Stomach (tissue), 9 donors: Measurements from ENCODE around the gene SLC16A8. TPM values are rescaled to one million over a fixed set of nuclear protein-coding genes. Genes with fewer than 3 reads are reported as not detected.

Experiments used
- DNase-seq, 2 donors: peaks; one replicate each; pipeline versions ENCODE4 v3.0.0 to v3.0.0-alpha.2; 2013 to 2019
- H3K27ac ChIP-seq, 5 donors: fragments of 200-600 bp in 4 of 5; sonication (generic) in 4 of 5; one replicate each; pipeline ENCODE4 v1.5.1; 2013 to 2019; ENCODE audit warnings: mild to moderate bottlenecking in 1 of 5, moderate library complexity in 1 of 5
- H3K27me3 ChIP-seq, 3 donors: fragments of 200-600 bp; sonication (generic); one replicate each; pipeline ENCODE4 v1.5.1; 2017 to 2019; ENCODE audit warnings: mixed run types in 1 of 3
- H3K36me3 ChIP-seq, 4 donors: fragments of 200-600 bp; sonication (generic); 1 replicate in 3 of 4; 2 replicates in 1 of 4; pipeline ENCODE4 v1.5.1; 2016 to 2019
- H3K4me1 ChIP-seq, 4 donors: fragments of 200-600 bp; sonication (generic); one replicate each; pipeline ENCODE4 v1.5.1; 2016 to 2019
- H3K4me3 ChIP-seq, 4 donors: fragments of 200-600 bp; sonication (generic) in 3 of 4; one replicate each; pipeline ENCODE4 v1.5.1; 2016 to 2019; ENCODE audit warnings: mild to moderate bottlenecking in 1 of 4
- H3K9me3 ChIP-seq, 4 donors: fragments of 200-600 bp; sonication (generic); one replicate each; pipeline ENCODE4 v1.5.1; 2016 to 2019
- EP300 ChIP-seq: sonication (generic); formaldehyde crosslinking; IDR thresholded peaks from one replicate; pipeline ENCODE4 v1.6.1; 2017; ENCODE audit warnings: antibody characterized with exemption
- POLR2A ChIP-seq, 4 donors: fragments of 450-650 bp; IDR thresholded peaks; one replicate each; pipeline ENCODE4 v1.6.1; 2016; ENCODE audit warnings: antibody characterized with exemption in 4 of 4, control low read depth in 2 of 4, mild to moderate bottlenecking in 1 of 4, moderate library complexity in 1 of 4
- POLR2AphosphoS5 ChIP-seq, 3 donors: sonication (generic); formaldehyde crosslinking; IDR thresholded peaks; one replicate each; pipeline ENCODE4 v1.6.1; 2016; ENCODE audit warnings: antibody characterized with exemption in 3 of 3
- WGBS, 5 donors: extraction: QIAGEN DNeasy Blood & Tissue Kit in 3 of 5; methylation state at CpG; one replicate each; pipeline versions ENCODE4 v1.1.5 to v1.1.7; 2013 to 2018; 5-methylcytosine and 5-hydroxymethylcytosine counted together
- intact Hi-C: fragments of 100-400 bp; cut with DNase I; formaldehyde crosslinking; loops from one replicate; pipeline ENCODE4 v1.15.1; 2023; ENCODE audit warnings: low total_unique reads
- polyA plus RNA-seq, 3 donors: library from polyadenylated mRNA; stranded (reverse); fragments of 200-250 nt; gene quantifications; one replicate each; pipeline ENCODE4 v1.2.3, GENCODE V29; 2013
- total RNA-seq, 5 donors: library from RNA; depleted of rRNA; stranded (reverse); fragments of >200 nt; gene quantifications; one replicate each; pipeline versions ENCODE4 v1.1.0 to v1.2.3, GENCODE V29; 2014 to 2016
- TF ChIP-seq, protein P1 (sequence below), 7 experiments: fragments of 450-650 bp in 4 of 7; fragments of 200-600 bp in 3 of 7; sonication (generic) in 3 of 7; IDR thresholded peaks; one replicate each; pipeline ENCODE4 v1.5.1; 2016 to 2019; ENCODE audit warnings: antibody characterized with exemption in 7 of 7, control low read depth in 2 of 7, mild to moderate bottlenecking in 1 of 7
- donor health status: healthy with polysubstance abuse.
- donor health status: Bipolar disorder and iron deficiency.
- donor health status: healthy.

SLC16A8 gene
- total and polyA plus RNA-seq, 8 donors: 0.48 TPM; not detected in 7

DNA sequence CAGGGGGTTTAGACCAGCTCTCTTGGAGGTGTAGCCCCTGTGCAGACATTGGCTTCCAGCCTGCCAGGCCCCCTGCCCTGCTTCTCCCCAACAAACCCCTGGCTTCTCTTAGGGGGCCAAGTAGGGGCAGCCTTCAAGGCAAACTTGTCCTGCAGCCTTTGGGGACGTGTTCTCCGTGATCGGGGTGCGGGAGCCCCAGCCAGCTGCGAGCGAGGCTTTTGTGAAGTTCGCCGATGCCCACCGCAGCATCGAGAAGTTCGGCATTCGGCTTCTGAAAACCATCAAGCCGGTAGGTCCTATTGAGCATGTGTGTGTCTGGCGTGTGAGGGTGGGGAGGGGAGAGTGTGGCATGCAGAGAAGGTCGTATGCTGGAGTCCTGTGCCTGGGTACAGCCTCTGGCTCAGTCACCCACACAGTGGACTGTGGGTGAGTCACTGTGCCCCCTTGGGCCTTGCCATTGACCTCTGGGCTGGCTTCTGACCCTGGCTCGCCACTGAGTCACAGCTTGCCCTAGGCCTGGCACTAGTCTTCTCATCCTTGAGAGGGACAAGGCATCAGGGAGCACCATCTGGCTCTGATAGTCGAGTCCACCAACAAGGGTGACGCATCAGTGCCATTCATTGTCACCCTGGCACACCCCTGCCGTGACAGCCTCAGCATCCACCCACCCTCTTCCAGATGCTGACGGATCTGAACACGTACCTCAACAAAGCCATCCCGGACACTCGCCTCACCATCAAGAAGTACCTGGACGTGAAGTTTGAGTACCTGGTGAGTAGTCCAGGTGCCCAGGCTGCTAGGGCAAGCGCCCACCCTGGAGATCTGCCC, 11.4 kb downstream of the SLC16A8 start:
- intact Hi-C loops: no loop called here
- H3K27ac ChIP-seq: no peak overlapping the region
- H3K36me3 ChIP-seq: peaks cover 19 to 90% (median 88%) of the 10 kb centered on the region in 4 donors
- no peaks in the 10 kb centered on the region for H3K27me3 ChIP-seq
- WGBS, 5 donors: 93 to 95% (median 94%) methylated on average over 20 to 25 of the region's 25 CpGs
- H3K4me3 ChIP-seq: no peak overlapping the region
- TF ChIP-seq POLR2A (IDR thresholded peaks at IDR 0.05) (no peak), POLR2AphosphoS5 (IDR thresholded peaks at IDR 0.05) (no peak), EP300 (no peak)
- TF ChIP-seq, protein P1, sequence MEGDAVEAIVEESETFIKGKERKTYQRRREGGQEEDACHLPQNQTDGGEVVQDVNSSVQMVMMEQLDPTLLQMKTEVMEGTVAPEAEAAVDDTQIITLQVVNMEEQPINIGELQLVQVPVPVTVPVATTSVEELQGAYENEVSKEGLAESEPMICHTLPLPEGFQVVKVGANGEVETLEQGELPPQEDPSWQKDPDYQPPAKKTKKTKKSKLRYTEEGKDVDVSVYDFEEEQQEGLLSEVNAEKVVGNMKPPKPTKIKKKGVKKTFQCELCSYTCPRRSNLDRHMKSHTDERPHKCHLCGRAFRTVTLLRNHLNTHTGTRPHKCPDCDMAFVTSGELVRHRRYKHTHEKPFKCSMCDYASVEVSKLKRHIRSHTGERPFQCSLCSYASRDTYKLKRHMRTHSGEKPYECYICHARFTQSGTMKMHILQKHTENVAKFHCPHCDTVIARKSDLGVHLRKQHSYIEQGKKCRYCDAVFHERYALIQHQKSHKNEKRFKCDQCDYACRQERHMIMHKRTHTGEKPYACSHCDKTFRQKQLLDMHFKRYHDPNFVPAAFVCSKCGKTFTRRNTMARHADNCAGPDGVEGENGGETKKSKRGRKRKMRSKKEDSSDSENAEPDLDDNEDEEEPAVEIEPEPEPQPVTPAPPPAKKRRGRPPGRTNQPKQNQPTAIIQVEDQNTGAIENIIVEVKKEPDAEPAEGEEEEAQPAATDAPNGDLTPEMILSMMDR (IDR thresholded peaks at IDR 0.05): no peak
- DNase-seq: peak in 1 of 2 donors; percentile 3
- no peaks in the 10 kb centered on the region for H3K9me3 ChIP-seq
- H3K4me1 ChIP-seq: peaks cover 0 to 21% (median 7%) of the 10 kb centered on the region in 4 donors

DNA sequence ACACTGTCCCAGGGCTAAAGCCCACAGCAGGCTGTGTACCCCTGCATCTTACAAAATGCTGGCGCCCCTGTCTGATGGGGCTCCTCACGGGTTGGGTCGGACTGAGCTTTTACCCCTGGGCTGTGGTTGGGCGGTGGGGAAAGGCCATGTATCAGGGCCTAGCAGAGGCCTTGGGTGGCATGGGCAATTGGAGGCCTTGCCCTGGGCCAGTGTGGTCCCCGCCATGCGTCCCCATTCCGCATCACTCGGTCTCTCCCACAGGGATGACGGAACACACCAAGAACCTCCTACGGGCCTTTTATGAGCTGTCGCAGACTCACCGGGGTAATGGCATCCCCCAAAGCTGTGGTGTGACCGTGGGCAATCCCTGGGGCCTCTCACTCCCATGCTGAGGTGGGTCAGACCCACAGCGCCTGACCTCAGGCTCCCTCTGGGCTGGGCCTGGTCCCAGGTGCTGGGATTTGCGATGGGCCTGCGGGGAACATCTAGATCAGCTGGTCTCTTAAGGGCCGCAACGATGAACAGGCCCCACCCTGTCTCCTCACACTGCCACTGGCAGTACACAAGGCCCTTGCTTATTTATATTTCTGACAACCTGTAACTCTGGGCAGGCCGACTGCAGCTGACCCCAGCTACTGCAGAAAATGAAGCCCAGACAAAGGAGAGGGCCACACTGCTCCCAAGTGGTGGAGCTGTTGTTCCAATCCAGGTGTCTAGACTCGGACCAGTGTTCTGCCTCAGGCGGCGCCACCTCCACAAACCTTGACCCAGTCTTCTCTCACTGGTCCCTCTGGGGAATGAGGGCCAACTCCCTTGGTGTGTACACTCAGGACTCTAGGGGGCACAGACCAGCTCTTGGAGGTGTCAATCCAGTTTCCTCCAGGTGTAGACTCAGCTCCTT, 12.3 kb downstream of the SLC16A8 start:
- WGBS, 5 donors: 87 to 92% (median 91%) methylated on average over 13 to 22 of the region's 22 CpGs
- Histone ChIP-seq H3K36me3 (peaks cover 21 to 98% (median 97%) of the 10 kb centered on the region in 4 donors), H3K27ac (no peak overlapping the region), H3K9me3 (no peaks in the 10 kb centered on the region), H3K4me1 (peaks cover 0 to 21% (median 7%) of the 10 kb centered on the region in 4 donors), H3K4me3 (no peak overlapping the region), H3K27me3 (no peaks in the 10 kb centered on the region)
- intact Hi-C loops: no loop called here
- DNase-seq: peak in 1 of 2 donors; percentile 3
- TF ChIP-seq, protein P1 (IDR thresholded peaks at IDR 0.05): no peak
- TF ChIP-seq POLR2AphosphoS5 (IDR thresholded peaks at IDR 0.05) (no peak), POLR2A (IDR thresholded peaks at IDR 0.05) (no peak), EP300 (no peak)

DNA sequence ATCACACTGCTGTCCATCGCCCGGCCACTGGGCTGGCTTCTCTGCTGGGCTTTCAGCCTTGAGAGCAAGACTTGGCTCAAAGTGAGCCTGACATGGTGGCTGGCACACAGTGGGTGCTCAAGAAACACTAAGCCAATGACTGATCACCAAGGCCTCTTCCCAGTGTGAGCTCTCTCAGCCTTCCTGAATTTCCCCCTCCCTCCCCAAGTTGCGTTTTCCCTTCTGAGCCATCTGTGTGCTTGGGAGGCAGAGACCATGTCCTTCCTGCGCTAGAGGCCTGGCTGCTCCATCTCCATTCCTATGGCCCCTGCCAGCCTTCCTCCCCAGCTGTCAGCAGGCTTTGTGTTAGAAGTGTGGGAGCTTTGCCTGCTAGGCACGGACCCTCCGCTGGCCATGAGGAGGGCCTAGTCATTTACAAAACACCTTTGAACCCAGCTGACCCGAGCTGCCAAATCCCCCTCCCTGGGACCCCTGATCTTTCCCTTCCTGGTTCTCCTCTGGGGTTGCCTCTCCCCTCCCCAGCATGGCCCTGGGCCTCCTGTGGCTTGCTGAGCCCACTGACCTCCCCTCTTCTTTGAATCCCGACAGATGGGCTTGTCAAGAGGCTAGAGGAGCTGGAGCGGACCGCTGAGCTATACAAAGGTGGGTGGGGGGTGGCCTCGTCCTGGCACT, 13.6 kb downstream of the SLC16A8 start:
- DNase-seq: no peak
- H3K27ac ChIP-seq: peak overlapping the region in 3 of 5 donors; percentile 42 to 84 (median 64)
- TF ChIP-seq EP300 (no peak), POLR2AphosphoS5 (IDR thresholded peaks at IDR 0.05) (no peak), POLR2A (IDR thresholded peaks at IDR 0.05) (no peak)
- TF ChIP-seq, protein P1 (IDR thresholded peaks at IDR 0.05): no peak
- no peaks in the 10 kb centered on the region for H3K9me3 ChIP-seq
- H3K4me3 ChIP-seq: no peak overlapping the region
- H3K4me1 ChIP-seq: peaks cover 0 to 21% (median 7%) of the 10 kb centered on the region in 4 donors
- intact Hi-C loops: no loop called here
- no peaks in the 10 kb centered on the region for H3K27me3 ChIP-seq
- WGBS, 5 donors: 83 to 91% (median 87%) methylated on average over 11 of the region's 11 CpGs
- peaks cover 34 to 100% (median 100%) of the 10 kb centered on the region in 4 donors for H3K36me3 ChIP-seq
